SK-N-MC (cell line): ENCODE measurements around the gene LCT.

Experiments
- EZH2 ChIP-seq: fragments of 200-600 bp; sonication (generic); IDR thresholded peaks from one replicate; pipeline ENCODE4 v1.6.1; 2017; ENCODE audit warnings: antibody characterized with exemption
- POLR2AphosphoS5 ChIP-seq: IDR thresholded peaks from 2 replicates; pipeline ENCODE4 v1.6.1; 2012; ENCODE audit warnings: mild to moderate bottlenecking, low read depth, low read length, borderline replicate concordance

GRCh38 chr2:135840601-135841000 is 3.6 kb upstream of the LCT start:
- TF ChIP-seq EZH2 (no peak), POLR2AphosphoS5 (no peak)
